Mucosa of gallbladder (tissue), 1 donor: ENCODE measurements around the gene OBSCN. TPM values are rescaled to one million over a fixed set of nuclear protein-coding genes. Genes with fewer than 3 reads are reported as not detected.

Source experiments
- DNase-seq: peaks from one replicate; pipeline ENCODE4 v3.0.0-alpha.2; 2020; ENCODE audit warnings: low spot score
- total RNA-seq: library from RNA; stranded (reverse); gene quantifications from one replicate; pipeline ENCODE4 v1.2.1, GENCODE V29; 2021
- donor health status: DM: no; HTN: no; CAD: no.

Gene OBSCN
- total RNA-seq, 1 donor from 2014 or later: 25.8 TPM

DNA sequence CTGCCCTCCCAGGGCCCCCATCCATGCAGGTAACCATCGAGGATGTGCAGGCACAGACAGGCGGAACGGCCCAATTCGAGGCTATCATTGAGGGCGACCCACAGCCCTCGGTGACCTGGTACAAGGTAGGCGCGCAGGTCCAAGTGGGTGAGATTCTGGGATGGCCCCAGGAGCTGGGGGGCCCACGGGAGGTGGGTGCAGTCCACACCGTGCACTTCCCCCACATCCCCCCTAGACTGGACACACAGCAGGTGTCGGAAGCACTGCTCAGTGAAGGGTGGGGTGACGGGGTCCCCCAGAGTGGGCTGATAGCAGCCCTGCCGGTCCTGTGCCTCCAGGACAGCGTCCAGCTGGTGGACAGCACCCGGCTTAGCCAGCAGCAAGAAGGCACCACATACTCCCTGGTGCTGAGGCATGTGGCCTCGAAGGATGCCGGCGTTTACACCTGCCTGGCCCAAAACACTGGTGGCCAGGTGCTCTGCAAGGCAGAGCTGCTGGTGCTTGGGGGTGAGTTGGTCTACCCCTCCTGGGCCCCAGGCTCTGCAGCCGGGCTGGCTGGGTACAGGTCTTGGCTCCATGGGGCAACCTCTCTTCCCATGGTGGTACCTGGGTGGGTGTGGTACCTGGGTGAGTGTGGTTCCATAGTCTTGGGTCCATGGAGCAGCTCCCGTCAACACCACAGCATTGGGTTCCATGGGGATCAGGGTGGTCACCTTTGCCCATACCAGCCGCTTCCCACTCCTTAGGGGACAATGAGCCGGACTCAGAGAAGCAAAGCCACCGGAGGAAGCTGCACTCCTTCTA, 158.4 kb downstream of the OBSCN start:
- DNase-seq: no peak

DNA sequence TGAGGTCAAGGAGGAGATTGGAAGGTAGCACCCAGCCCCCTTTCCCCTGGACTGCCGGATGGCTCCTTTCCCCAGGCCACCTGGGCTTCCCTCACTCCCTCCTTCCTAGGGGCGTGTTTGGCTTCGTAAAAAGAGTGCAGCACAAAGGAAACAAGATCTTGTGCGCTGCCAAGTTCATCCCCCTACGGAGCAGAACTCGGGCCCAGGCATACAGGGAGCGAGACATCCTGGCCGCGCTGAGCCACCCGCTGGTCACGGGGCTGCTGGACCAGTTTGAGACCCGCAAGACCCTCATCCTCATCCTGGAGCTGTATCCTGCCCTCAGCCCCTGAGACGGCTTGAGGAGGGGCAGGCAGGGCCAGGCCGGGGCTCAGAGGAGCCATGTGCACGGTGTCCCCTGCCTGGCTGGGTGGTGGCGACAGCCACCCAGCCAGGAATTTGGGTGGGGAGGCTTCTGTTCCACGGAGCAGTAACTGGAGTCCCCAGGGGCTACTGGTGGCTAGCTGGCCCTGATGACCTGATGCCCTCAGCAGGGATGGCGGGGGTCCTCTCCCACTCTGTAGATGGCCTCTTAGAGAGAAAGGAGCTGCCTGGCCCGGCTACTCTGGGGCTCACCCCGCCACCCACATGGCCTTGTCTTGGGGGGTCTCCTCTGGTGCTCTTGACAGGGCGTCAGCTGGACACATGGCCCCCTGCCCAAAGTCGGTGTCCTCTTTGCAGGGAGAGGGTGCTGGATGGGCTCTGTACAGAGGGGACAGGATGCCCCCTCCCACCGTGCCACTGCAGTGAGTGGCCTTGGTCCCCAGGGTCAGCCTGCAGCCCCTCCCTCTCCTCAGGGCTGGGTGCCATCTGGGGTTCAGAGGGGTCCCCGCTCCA, 159.3 kb downstream of the OBSCN start:
- no peak for DNase-seq

DNA sequence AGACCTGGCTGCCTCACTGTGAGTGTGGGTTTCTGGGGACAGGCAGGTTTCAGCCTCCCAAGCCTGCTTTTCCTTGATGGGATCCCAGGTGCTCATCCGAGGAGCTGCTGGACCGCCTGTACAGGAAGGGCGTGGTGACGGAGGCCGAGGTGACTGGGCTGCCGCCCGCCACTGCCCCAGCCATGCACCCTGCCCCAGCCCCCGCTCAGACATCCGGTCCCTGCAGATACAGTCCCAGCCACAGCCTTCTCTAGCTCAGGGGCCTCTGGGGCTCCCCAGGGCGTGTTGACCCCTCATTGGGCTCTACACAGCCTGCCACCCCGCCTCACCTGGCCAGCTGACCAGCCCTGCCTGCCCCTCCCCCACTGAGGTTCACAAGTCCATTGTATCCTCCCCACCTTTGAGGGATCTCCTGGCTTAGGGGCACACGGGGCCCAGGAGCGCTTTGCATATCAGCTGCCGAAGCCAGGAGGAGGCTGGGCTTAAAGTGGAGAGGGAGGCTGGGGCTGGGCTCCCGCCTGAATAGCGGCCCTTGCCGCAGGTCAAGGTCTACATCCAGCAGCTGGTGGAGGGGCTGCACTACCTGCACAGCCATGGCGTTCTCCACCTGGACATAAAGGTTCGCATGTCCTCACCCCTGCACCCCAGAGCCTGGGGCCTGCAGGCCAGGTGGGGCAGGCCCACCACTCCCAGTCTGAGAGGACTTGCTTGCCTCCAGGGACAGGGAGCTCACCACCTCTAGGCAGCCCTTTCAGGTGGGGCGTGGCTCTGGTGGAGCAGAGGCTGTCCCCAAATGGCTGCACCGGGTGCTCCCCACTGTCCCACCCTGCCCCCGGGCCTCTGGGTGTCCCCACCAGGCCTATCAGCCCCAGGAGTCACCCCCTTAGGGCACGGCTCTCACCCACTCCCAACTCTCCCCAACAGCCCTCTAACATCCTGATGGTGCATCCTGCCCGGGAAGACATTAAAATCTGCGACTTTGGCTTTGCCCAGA, 160.3 kb downstream of the OBSCN start:
- no peak for DNase-seq

DNA sequence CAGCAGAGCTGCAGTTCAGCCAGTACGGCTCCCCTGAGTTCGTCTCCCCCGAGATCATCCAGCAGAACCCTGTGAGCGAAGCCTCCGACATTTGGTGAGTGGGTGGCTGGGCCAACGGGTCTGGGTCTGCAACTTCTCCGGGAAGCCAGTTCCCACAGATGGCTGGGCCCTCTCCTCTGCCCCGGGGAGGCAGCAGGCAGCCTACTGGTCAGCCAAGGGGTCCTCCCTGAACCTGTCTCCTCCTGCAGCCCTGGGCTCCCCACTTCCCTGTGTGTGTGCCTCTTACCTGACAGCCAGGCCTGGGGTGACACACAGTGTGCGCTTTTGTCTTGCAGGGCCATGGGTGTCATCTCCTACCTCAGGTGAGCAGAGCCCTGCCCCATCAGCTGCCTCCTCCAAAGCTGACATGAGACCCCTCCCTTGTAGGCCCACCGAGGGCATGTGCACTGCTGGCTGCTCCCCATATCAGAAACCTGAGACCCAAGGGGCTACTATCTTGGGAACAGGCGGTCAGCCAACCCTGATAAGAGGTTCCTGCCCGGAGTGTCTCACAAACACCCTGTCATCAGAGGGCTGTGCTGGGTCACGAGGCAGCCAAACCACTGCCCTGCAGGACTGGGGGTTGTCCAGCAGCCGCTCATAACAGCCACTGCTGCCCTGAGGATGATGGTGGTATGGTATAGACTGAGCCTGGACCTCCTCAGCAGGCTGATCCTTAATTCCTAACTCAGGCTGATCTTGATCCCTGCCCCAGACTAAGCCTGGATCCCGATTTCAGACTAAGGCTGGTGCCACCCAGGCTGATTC, 161.2 kb downstream of the OBSCN start:
- DNase-seq: no peak

DNA sequence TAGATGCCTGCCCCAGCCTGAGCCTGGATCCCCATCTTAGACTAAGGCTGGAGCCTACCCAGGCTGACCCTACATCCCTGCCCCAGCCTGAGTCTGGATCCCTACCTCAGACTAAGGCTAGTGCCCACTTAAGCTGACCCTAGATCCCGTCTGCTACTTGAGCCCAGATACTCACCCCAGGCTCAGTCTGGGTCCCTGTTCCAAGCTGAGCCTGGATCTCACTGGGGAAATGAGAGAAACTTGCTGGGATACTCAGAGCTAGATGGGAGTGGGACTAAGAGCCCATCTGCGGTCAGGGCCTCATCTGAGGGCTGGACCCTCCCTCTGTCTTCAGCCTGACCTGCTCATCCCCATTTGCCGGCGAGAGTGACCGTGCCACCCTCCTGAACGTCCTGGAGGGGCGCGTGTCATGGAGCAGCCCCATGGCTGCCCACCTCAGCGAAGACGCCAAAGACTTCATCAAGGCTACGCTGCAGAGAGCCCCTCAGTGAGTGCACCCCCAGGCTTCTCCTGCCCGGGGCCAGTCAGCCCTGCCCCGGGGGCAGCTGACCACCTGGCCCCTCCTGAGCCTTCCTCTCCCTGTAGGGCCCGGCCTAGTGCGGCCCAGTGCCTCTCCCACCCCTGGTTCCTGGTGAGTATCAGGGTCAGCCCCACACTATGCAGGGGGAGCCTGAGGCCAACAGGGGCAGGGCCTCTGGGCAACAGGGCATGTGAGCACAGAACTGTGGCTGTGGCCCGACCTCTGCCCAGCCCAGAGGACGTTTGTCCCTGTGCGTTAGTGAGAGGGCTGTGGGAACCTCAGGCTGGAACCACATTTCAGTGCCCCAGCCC, 162.0 kb downstream of the OBSCN start:
- DNase-seq: no peak

DNA sequence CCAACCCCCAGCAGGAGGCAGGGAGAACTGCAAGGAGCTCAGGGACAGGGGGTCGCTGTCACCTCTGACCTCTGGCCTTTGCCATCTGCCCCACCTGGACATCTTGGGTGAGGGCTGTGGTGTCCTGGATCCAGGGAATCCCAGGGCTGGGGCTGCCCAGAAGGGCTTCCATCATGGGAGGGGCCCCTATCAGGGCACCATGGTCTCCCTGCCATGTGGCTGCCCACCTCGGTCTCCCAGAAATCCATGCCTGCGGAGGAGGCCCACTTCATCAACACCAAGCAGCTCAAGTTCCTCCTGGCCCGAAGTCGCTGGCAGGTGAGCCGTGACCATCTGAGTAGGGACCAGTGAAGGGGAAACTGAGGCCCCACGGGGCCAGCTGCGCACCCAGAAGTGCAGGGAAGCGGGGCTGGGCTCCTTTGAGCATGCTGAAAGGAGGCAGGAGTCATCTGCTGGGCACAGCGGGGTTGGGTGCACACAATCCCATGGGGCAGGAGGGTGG, 162.6 kb downstream of the OBSCN start:
- no peak for DNase-seq

DNA sequence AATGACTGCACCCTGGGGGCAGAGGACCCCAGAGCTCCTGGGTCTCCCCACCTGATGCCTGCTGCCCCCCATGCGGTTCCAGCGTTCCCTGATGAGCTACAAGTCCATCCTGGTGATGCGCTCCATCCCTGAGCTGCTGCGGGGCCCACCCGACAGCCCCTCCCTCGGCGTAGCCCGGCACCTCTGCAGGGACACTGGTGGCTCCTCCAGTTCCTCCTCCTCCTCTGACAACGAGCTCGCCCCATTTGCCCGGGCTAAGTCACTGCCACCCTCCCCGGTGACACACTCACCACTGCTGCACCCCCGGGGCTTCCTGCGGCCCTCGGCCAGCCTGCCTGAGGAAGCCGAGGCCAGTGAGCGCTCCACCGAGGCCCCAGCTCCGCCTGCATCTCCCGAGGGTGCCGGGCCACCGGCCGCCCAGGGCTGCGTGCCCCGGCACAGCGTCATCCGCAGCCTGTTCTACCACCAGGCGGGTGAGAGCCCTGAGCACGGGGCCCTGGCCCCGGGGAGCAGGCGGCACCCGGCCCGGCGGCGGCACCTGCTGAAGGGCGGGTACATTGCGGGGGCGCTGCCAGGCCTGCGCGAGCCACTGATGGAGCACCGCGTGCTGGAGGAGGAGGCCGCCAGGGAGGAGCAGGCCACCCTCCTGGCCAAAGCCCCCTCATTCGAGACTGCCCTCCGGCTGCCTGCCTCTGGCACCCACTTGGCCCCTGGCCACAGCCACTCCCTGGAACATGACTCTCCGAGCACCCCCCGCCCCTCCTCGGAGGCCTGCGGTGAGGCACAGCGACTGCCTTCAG, 163.3 kb downstream of the OBSCN start:
- no peak for DNase-seq

DNA sequence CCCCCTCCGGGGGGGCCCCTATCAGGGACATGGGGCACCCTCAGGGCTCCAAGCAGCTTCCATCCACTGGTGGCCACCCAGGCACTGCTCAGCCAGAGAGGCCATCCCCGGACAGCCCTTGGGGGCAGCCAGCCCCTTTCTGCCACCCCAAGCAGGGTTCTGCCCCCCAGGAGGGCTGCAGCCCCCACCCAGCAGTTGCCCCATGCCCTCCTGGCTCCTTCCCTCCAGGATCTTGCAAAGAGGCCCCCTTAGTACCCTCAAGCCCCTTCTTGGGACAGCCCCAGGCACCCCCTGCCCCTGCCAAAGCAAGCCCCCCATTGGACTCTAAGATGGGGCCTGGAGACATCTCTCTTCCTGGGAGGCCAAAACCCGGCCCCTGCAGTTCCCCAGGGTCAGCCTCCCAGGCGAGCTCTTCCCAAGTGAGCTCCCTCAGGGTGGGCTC, 163.9 kb downstream of the OBSCN start:
- DNase-seq: no peak

DNA sequence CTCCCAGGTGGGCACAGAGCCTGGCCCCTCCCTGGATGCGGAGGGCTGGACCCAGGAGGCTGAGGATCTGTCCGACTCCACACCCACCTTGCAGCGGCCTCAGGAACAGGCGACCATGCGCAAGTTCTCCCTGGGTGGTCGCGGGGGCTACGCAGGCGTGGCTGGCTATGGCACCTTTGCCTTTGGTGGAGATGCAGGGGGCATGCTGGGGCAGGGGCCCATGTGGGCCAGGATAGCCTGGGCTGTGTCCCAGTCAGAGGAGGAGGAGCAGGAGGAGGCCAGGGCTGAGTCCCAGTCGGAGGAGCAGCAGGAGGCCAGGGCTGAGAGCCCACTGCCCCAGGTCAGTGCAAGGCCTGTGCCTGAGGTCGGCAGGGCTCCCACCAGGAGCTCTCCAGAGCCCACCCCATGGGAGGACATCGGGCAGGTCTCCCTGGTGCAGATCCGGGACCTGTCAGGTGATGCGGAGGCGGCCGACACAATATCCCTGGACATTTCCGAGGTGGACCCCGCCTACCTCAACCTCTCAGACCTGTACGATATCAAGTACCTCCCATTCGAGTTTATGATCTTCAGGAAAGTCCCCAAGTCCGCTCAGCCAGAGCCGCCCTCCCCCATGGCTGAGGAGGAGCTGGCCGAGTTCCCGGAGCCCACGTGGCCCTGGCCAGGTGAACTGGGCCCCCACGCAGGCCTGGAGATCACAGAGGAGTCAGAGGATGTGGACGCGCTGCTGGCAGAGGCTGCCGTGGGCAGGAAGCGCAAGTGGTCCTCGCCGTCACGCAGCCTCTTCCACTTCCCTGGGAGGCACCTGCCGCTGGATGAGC, 164.5 kb downstream of the OBSCN start:
- DNase-seq: no peak

DNA sequence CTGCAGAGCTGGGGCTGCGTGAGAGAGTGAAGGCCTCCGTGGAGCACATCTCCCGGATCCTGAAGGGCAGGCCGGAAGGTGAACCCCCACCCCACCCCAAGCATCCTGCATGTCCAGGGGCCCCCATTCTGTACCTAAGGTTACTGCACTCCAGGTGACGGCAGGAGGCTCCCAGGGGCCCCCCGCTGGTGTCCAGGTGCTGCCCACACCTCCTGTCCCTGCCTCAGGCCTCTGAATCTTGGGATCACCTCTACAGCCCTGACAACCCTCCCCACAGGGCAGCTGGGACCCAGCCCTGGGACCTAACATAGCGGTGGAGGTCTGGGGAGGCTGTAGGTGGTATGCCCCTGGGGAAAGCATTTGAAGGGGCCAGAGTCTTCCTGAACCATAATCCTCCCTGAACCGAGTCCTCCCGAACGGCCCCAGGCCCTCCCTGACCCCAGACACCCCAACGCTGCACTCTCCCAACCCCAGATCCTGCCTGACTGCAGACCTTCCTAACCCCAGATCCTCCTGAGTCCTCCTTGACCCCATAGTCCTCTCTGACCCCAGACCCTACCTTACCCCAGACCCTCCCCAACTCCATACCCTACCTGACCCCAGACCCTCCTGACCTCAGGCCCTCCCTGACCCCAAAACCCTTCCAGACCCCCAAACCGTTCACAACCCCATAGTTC, 165.3 kb downstream of the OBSCN start:
- DNase-seq: no peak

DNA sequence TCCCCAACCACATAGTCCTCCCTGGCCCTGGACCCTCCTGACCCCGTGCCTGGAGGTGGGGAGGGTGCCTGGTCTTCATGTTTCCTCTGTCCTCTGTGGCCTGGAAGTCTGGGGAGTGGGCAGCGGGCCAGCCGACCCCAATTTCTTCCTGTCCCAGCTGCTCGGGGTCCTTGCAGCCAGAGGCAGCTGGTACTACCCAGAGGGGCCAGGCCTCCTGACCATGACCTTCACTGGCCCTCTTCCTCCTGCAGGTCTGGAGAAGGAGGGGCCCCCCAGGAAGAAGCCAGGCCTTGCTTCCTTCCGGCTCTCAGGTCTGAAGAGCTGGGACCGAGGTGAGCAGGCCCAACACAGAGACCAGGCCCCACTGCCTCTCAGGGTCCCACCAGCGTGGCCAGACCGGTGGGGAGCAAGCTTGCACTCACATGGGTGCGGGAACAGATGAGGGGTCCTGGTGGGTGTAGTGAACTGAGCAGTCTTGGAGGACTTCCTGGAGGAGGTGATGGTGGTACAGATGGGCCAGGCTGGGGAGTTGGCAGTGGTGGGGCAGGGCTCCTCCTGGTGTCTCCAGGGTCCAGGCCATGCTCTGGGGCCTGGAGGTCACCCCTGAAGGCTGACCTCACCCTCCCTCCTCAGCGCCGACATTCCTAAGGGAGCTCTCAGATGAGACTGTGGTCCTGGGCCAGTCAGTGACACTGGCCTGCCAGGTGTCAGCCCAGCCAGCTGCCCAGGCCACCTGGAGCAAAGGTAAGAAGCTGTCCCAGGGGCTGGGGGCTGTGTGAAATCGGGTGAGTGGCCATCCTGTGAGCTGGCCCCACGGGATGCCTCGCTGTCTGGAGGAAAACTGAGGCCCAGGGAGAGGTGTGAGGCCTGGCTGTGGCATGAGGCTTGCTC, 166.1 kb downstream of the OBSCN start:
- DNase-seq: no peak

DNA sequence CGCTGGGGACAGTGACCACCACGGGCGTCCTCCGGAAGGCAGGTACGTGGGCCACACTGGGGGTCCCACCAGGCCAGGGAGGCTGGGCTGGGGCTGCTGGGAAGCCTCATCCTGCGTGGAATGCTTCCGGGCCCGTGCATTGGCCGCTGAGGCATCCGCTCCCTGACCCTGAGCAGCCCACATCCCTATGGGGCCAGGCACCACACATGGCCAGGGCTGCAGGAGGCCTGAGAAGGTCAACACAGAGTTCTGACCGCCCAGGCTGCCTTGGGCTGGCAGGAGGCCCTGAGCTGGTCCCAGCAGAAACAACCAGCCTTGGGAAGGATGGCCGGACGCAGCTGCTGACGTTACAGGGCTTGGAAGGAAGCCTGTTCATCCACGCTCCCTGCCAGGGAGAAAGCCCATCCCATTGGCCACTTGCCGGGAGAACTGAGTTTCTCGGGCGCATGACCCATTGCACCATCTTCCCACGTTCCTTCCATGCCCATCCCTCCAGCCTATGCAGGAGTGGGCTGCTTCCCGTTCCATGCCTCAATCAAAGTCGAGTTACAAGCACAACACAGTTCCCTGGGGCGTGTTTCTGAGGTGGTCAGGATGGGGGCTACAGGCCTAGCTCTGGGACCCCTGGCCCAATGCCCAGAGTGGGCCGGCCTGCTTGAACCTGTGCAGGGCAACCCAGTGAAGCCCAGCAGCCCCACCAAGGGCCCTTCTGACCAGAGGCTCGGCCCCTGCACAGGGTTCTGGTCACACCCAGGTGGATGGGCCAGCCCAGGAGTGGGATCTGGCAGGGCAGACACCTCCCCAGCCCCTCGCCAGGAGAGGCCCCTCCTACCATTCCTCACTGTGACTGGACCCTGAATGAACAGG, 167.1 kb downstream of the OBSCN start:
- DNase-seq: peak; percentile 85

DNA sequence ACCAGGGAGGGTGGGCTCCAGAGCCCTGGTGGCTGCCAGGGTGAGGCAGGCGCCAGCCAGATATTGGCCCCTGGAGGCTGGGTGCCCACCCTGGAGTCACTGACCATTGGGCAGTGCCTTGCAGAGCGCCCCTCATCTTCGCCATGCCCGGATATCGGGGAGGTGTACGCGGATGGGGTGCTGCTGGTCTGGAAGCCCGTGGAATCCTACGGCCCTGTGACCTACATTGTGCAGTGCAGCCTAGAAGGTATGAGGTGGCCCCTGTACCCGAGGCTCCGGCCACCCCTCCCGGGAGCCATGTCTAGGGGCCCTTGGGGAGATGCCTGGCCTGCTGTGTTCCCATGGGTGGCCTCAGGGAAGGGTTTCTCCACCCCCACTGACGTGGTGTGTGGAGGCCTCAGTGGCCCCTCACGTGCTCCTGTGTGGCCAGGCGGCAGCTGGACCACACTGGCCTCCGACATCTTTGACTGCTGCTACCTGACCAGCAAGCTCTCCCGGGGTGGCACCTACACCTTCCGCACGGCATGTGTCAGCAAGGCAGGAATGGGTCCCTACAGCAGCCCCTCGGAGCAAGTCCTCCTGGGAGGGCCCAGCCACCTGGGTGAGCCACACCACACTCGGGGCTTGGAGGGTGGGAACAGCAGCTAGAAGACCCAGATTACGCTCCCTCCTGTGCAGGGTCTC, 167.9 kb downstream of the OBSCN start:
- no peak for DNase-seq

DNA sequence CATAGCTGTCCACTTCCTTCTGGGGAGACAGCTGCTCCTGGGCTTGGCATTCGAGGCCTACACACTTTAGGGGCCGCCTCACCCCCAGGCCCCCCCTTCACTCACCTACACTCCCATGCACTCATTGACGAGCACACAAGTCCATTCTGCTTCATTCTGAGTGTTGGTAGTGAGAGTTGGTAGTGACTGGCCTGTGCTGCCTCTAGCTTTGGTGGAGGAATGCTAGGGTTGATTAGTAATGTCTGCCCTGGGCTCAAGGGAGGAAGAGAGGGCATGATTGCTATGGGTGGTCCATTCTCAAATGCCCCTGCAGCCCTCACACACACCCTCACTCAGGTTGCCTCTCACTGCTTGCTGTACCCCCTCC, 168.4 kb downstream of the OBSCN start:
- DNase-seq: no peak
